ENCODE data around the gene BMAL1.
"Not testable (repeated sequence)": the region's sequence is repeated elsewhere in the genome, so short reads cannot be mapped to it uniquely, and the experiment has no call there.

The BMAL1 gene

GRCh38 chr11:13375798-13376197 is 98.2 kb downstream of the BMAL1 start:
- Mint-ChIP-seq H3K27ac (no peak overlapping the region), H3K4me1 (ENCODE audit: low read depth) (no peaks in the 10 kb centered on the region), H3K27me3 (no peaks in the 10 kb centered on the region), H3K4me3 (no peak overlapping the region), H3K36me3 (ENCODE audit: low read depth) (peaks cover 45% of the 10 kb centered on the region), H3K9me3 (no peaks in the 10 kb centered on the region)

GRCh38 chr11:13376402-13376801 is 98.8 kb downstream of the BMAL1 start:
- H3K4me3 Mint-ChIP-seq = no peak overlapping the region
- H3K9me3 Mint-ChIP-seq = no peaks in the 10 kb centered on the region
- H3K27me3 Mint-ChIP-seq = no peaks in the 10 kb centered on the region
- peak overlapping the region; percentile 18 for H3K27ac Mint-ChIP-seq
- H3K4me1 Mint-ChIP-seq (ENCODE audit: low read depth) = no peaks in the 10 kb centered on the region
- H3K36me3 Mint-ChIP-seq (ENCODE audit: low read depth) = peaks cover 45% of the 10 kb centered on the region

GRCh38 chr11:13376838-13377237 is 99.2 kb downstream of the BMAL1 start:
- Mint-ChIP-seq H3K4me1 (ENCODE audit: low read depth) (no peaks in the 10 kb centered on the region), H3K4me3 (no peak overlapping the region), H3K27ac (peak overlapping the region; percentile 22), H3K9me3 (no peaks in the 10 kb centered on the region), H3K27me3 (no peaks in the 10 kb centered on the region), H3K36me3 (ENCODE audit: low read depth) (peaks cover 45% of the 10 kb centered on the region)

GRCh38 chr11:13378316-13378715 is 100.7 kb downstream of the BMAL1 start:
- no peak overlapping the region for H3K27ac Mint-ChIP-seq
- H3K4me3 Mint-ChIP-seq = no peak overlapping the region
- no peaks in the 10 kb centered on the region for H3K9me3 Mint-ChIP-seq
- no peaks in the 10 kb centered on the region for H3K4me1 Mint-ChIP-seq (ENCODE audit: low read depth)
- H3K36me3 Mint-ChIP-seq (ENCODE audit: low read depth) = peaks cover 54% of the 10 kb centered on the region
- no peaks in the 10 kb centered on the region for H3K27me3 Mint-ChIP-seq

GRCh38 chr11:13380731-13381130 is 103.1 kb downstream of the BMAL1 start:
- Mint-ChIP-seq H3K27me3 (no peaks in the 10 kb centered on the region), H3K9me3 (no peaks in the 10 kb centered on the region), H3K36me3 (ENCODE audit: low read depth) (peaks cover 47% of the 10 kb centered on the region), H3K27ac (no peak overlapping the region), H3K4me3 (no peak overlapping the region), H3K4me1 (ENCODE audit: low read depth) (no peaks in the 10 kb centered on the region)

GRCh38 chr11:13382751-13383150 is 105.2 kb downstream of the BMAL1 start:
- peaks cover 45% of the 10 kb centered on the region for H3K36me3 Mint-ChIP-seq (ENCODE audit: low read depth)
- no peaks in the 10 kb centered on the region for H3K27me3 Mint-ChIP-seq
- no peaks in the 10 kb centered on the region for H3K4me1 Mint-ChIP-seq (ENCODE audit: low read depth)
- no peaks in the 10 kb centered on the region for H3K9me3 Mint-ChIP-seq
- no peak overlapping the region for H3K27ac Mint-ChIP-seq
- H3K4me3 Mint-ChIP-seq = no peak overlapping the region

GRCh38 chr11:13384908-13385640 is 107.5 kb downstream of the BMAL1 start:
- Mint-ChIP-seq H3K4me3 (no peak overlapping the region), H3K4me1 (ENCODE audit: low read depth) (peaks cover 4% of the 10 kb centered on the region), H3K36me3 (ENCODE audit: low read depth) (peaks cover 52% of the 10 kb centered on the region), H3K9me3 (no peaks in the 10 kb centered on the region), H3K27me3 (no peaks in the 10 kb centered on the region), H3K27ac (no peak overlapping the region)

- no peak overlapping the region for H3K4me3 Mint-ChIP-seq
- no peaks in the 10 kb centered on the region for H3K9me3 Mint-ChIP-seq
- H3K27ac Mint-ChIP-seq = no peak overlapping the region
- peaks cover 60% of the 10 kb centered on the region for H3K36me3 Mint-ChIP-seq (ENCODE audit: low read depth)
- no peaks in the 10 kb centered on the region for H3K27me3 Mint-ChIP-seq
- peaks cover 4% of the 10 kb centered on the region for H3K4me1 Mint-ChIP-seq (ENCODE audit: low read depth)
Measured at GRCh38 chr11:13386567-13386966, 109.0 kb downstream of the BMAL1 start.

- no peaks in the 10 kb centered on the region for H3K27me3 Mint-ChIP-seq
- no peak overlapping the region for H3K27ac Mint-ChIP-seq
- peaks cover 4% of the 10 kb centered on the region for H3K4me1 Mint-ChIP-seq (ENCODE audit: low read depth)
- peaks cover 64% of the 10 kb centered on the region for H3K36me3 Mint-ChIP-seq (ENCODE audit: low read depth)
- H3K4me3 Mint-ChIP-seq = no peak overlapping the region
- H3K9me3 Mint-ChIP-seq = no peaks in the 10 kb centered on the region
Measured at GRCh38 chr11:13388741-13389140, 111.2 kb downstream of the BMAL1 start.

GRCh38 chr11:13391217-13391616 is 113.6 kb downstream of the BMAL1 start:
- Mint-ChIP-seq H3K9me3 (no peaks in the 10 kb centered on the region), H3K4me1 (ENCODE audit: low read depth) (peaks cover 4% of the 10 kb centered on the region), H3K27ac (peak overlapping the region; percentile 1), H3K36me3 (ENCODE audit: low read depth) (peaks cover 53% of the 10 kb centered on the region), H3K27me3 (no peaks in the 10 kb centered on the region), H3K4me3 (no peak overlapping the region)

- H3K27me3 Mint-ChIP-seq; H3K27ac Mint-ChIP-seq; H3K4me1 Mint-ChIP-seq (ENCODE audit: low read depth); H3K4me3 Mint-ChIP-seq: not testable (repeated sequence)
- Mint-ChIP-seq H3K36me3 (ENCODE audit: low read depth) (peaks cover 45% of the 10 kb centered on the region), H3K9me3 (peaks cover 12% of the 10 kb centered on the region)
Measured at GRCh38 chr11:13398335-13398734, 120.7 kb downstream of the BMAL1 start.

- H3K27ac Mint-ChIP-seq = no peak overlapping the region
- H3K9me3 Mint-ChIP-seq = peaks cover 9% of the 10 kb centered on the region
- no peaks in the 10 kb centered on the region for H3K4me1 Mint-ChIP-seq (ENCODE audit: low read depth)
- no peak overlapping the region for H3K4me3 Mint-ChIP-seq
- H3K36me3 Mint-ChIP-seq (ENCODE audit: low read depth) = peaks cover 57% of the 10 kb centered on the region
- H3K27me3 Mint-ChIP-seq = no peaks in the 10 kb centered on the region
Measured at GRCh38 chr11:13405220-13405619, 127.6 kb downstream of the BMAL1 start.

GRCh38 chr11:13415201-13415600 is 137.6 kb downstream of the BMAL1 start:
- H3K27me3 Mint-ChIP-seq = no peaks in the 10 kb centered on the region
- H3K27ac Mint-ChIP-seq = no peak overlapping the region
- H3K4me3 Mint-ChIP-seq = no peak overlapping the region
- H3K36me3 Mint-ChIP-seq (ENCODE audit: low read depth) = peaks cover 56% of the 10 kb centered on the region
- H3K9me3 Mint-ChIP-seq = no peaks in the 10 kb centered on the region
- no peaks in the 10 kb centered on the region for H3K4me1 Mint-ChIP-seq (ENCODE audit: low read depth)

- no peak overlapping the region for H3K4me3 Mint-ChIP-seq
- H3K36me3 Mint-ChIP-seq (ENCODE audit: low read depth) = peaks cover 56% of the 10 kb centered on the region
- no peaks in the 10 kb centered on the region for H3K9me3 Mint-ChIP-seq
- H3K4me1 Mint-ChIP-seq (ENCODE audit: low read depth) = peaks cover 20% of the 10 kb centered on the region
- no peaks in the 10 kb centered on the region for H3K27me3 Mint-ChIP-seq
- H3K27ac Mint-ChIP-seq = no peak overlapping the region
Measured at GRCh38 chr11:13421561-13421960, 144.0 kb downstream of the BMAL1 start.

- Mint-ChIP-seq H3K4me3 (no peak overlapping the region), H3K27me3 (no peaks in the 10 kb centered on the region), H3K27ac (no peak overlapping the region), H3K9me3 (peaks cover 5% of the 10 kb centered on the region), H3K4me1 (ENCODE audit: low read depth) (peaks cover 20% of the 10 kb centered on the region), H3K36me3 (ENCODE audit: low read depth) (peaks cover 61% of the 10 kb centered on the region)
Measured at GRCh38 chr11:13423372-13423771, 145.8 kb downstream of the BMAL1 start.

GRCh38 chr11:13427440-13427839 is 149.8 kb downstream of the BMAL1 start:
- H3K27ac Mint-ChIP-seq = no peak overlapping the region
- H3K36me3 Mint-ChIP-seq (ENCODE audit: low read depth) = peaks cover 71% of the 10 kb centered on the region

More at GRCh38 chr11:13427440-13427839, 149.8 kb downstream of the BMAL1 start:
- peaks cover 16% of the 10 kb centered on the region for H3K9me3 Mint-ChIP-seq
- H3K27me3 Mint-ChIP-seq = no peaks in the 10 kb centered on the region
- no peak overlapping the region for H3K4me3 Mint-ChIP-seq
- peaks cover 28% of the 10 kb centered on the region for H3K4me1 Mint-ChIP-seq (ENCODE audit: low read depth)
